PC-9 (cell line): Measurements from ENCODE around the gene CHRNA5. TPM values are rescaled to one million over a fixed set of nuclear protein-coding genes. Genes with fewer than 3 reads are reported as not detected.
"Not testable (repeated sequence)": the region's sequence is repeated elsewhere in the genome, so short reads cannot be mapped to it uniquely, and the experiment has no call there.

Source experiments
- BruUV-seq: library from RNA; stranded (reverse); fragments of 400-500 nt; replicated peaks from 2 replicates; lab custom pipeline; 2021; lab: Mats Ljungman, UMichigan
- CTCF ChIA-PET: fragments of 300-600 bp; sonication (Branson Sonifier 250); formaldehyde crosslinking; loops from one replicate; lab custom pipeline; 2022; ENCODE audit warnings: antibody characterized with exemption; lab: Charles Lee
- POLR2A ChIA-PET: fragments of 300-600 bp; sonication (Branson Sonifier 250); formaldehyde crosslinking; loops from one replicate; lab custom pipeline; 2022; ENCODE audit warnings: antibody characterized with exemption; ENCODE audit not compliant: unreplicated experiment; lab: Charles Lee
- DNase-seq, 2 experiments: peaks; one replicate each; pipeline versions ENCODE4 v3.0.0 to v3.0.0-alpha.2; 2015 to 2022; ENCODE audit warnings: mixed read lengths in 1 of 2
- H2AFZ ChIP-seq: fragments of 200-600 bp; sonication (generic); 2 replicates; pipeline ENCODE4 v1.8.1; 2017; ENCODE audit warnings: antibody characterized with exemption
- H3F3A ChIP-seq: fragments of 200-600 bp; sonication (generic); 2 replicates; pipeline ENCODE4 v1.8.1; 2017; ENCODE audit warnings: antibody characterized with exemption, mild to moderate bottlenecking, low read depth; ENCODE audit not compliant: insufficient read depth
- H3K27ac ChIP-seq: fragments of 200-600 bp; sonication (generic); 2 replicates; pipeline ENCODE4 v1.6.1; 2016; ENCODE audit warnings: mixed run types
- H3K27me3 ChIP-seq: fragments of 200-600 bp; sonication (generic); 2 replicates; pipeline ENCODE4 v1.6.1; 2016; ENCODE audit warnings: low read depth, mixed run types; ENCODE audit not compliant: insufficient read depth
- H3K36me3 ChIP-seq: fragments of 200-600 bp; sonication (generic); 2 replicates; pipeline ENCODE4 v1.6.1; 2016; ENCODE audit warnings: low read depth, mixed run types
- H3K4me1 ChIP-seq: fragments of 200-600 bp; sonication (generic); replicated peaks from 2 replicates; pipeline ENCODE4 v1.6.1; 2016; ENCODE audit warnings: mixed run types; ENCODE audit not compliant: insufficient read depth
- H3K4me2 ChIP-seq: fragments of 200-600 bp; sonication (generic); 2 replicates; pipeline ENCODE4 v1.6.1; 2017; ENCODE audit warnings: mixed run types
- H3K4me3 ChIP-seq: fragments of 200-600 bp; sonication (generic); 2 replicates; pipeline ENCODE4 v1.6.1; 2016; ENCODE audit warnings: mixed run types
- H3K79me2 ChIP-seq: fragments of 200-600 bp; sonication (generic); 2 replicates; pipeline ENCODE4 v1.6.1; 2017; ENCODE audit warnings: low read depth, mixed run types
- H3K9me2 ChIP-seq: fragments of 200-600 bp; sonication (generic); 2 replicates; pipeline ENCODE4 v1.8.1; 2017; ENCODE audit warnings: mild to moderate bottlenecking; ENCODE audit not compliant: insufficient read depth
- H3K9me3 ChIP-seq: fragments of 200-600 bp; sonication (generic); 2 replicates; pipeline ENCODE4 v1.8.1; 2016; ENCODE audit warnings: low read depth; ENCODE audit not compliant: insufficient read depth
- H4K20me1 ChIP-seq: fragments of 200-600 bp; sonication (generic); 2 replicates; pipeline ENCODE4 v1.8.1; 2017; ENCODE audit not compliant: insufficient read depth
- CTCF ChIP-seq: fragments of 200-600 bp; sonication (generic); conservative IDR thresholded peaks from 2 replicates; pipeline ENCODE4 v1.6.1; 2017; ENCODE audit warnings: mixed run types, antibody characterized with exemption, mild to moderate bottlenecking, moderate library complexity
- EZH2 ChIP-seq: fragments of 200-600 bp; sonication (generic); IDR thresholded peaks from 2 replicates; pipeline ENCODE4 v1.8.0; 2017; ENCODE audit warnings: antibody characterized with exemption, low read depth
- intact Hi-C: fragments of 100-400 bp; cut with micrococcal nuclease; formaldehyde crosslinking; loops from one replicate; pipeline ENCODE4 v1.10.0; 2022; ENCODE audit not compliant: unreplicated experiment
- total RNA-seq: library from RNA; stranded (reverse); gene quantifications from 2 replicates; pipeline ENCODE4 v1.2.3, GENCODE V29; 2021

The CHRNA5 gene
- total RNA-seq, 1 experiment from 2014 or later, result 9.5 TPM

- Histone ChIP-seq H2AFZ (no peak overlapping the region), H3K9me3 (no peaks in the 10 kb centered on the region), H3K79me2 (no peaks in the 10 kb centered on the region), H3K36me3 (peaks cover 26% of the 10 kb centered on the region), H3K9me2 (no peaks in the 10 kb centered on the region), H3K4me2 (no peak overlapping the region), H3K4me1 (no peaks in the 10 kb centered on the region), H3K27me3 (no peaks in the 10 kb centered on the region), H4K20me1 (no peaks in the 10 kb centered on the region; the same call in 1 of the 2 replicates), H3K4me3 (no peak overlapping the region), H3F3A (peaks cover 25% of the 10 kb centered on the region; the same call in 1 of the 2 replicates), H3K27ac (no peak overlapping the region)
- ChIA-PET CTCF (no interaction called here), POLR2A (interaction anchor here (0.7 kb wide), 1 partner anchor 9 kb away, joined by 3 read pairs; no protein-coding TSS in a partner anchor)
- BruUV-seq, result no TSS peak
- DNase-seq, result no peak
- TF ChIP-seq CTCF (no peak), EZH2 (no peak)
- intact Hi-C loops, result no loop called here
Observed at GRCh38 chr15:78551902-78552301, 13.4 kb upstream of the CHRNA5 start.

GRCh38 chr15:78552597-78552996 is 12.7 kb upstream of the CHRNA5 start:
- H3K9me3 ChIP-seq, result no peaks in the 10 kb centered on the region
- peaks cover 25% of the 10 kb centered on the region; the same call in 1 of the 2 replicates for H3F3A ChIP-seq
- no peaks in the 10 kb centered on the region for H3K27me3 ChIP-seq
- POLR2A ChIA-PET, result interaction anchor here (0.6 kb wide), 1 partner anchor 12 kb away, joined by 8 read pairs; the partner anchor contains the start of gene PSMA4
- no TSS peak for BruUV-seq
- no peaks in the 10 kb centered on the region for H3K4me1 ChIP-seq
- H3K36me3 ChIP-seq, result peaks cover 19% of the 10 kb centered on the region
- no peak overlapping the region for H2AFZ ChIP-seq
- H3K27ac ChIP-seq, result no peak overlapping the region
- H3K4me2 ChIP-seq, result no peak overlapping the region
- H3K79me2 ChIP-seq, result no peaks in the 10 kb centered on the region
- intact Hi-C loops, result no loop called here
- no peak overlapping the region for H3K4me3 ChIP-seq
- no peak for DNase-seq
- no peak for TF ChIP-seq CTCF
- no peak for TF ChIP-seq EZH2
- H4K20me1 ChIP-seq, result no peaks in the 10 kb centered on the region; the same call in 1 of the 2 replicates
- CTCF ChIA-PET, result interaction anchor here (0.6 kb wide), 1 partner anchor 247 kb away, joined by 5 read pairs; no protein-coding TSS in a partner anchor
- no peaks in the 10 kb centered on the region for H3K9me2 ChIP-seq

- H4K20me1 ChIP-seq, H2AFZ ChIP-seq, H3K4me3 ChIP-seq, H3K9me3 ChIP-seq, H3K79me2 ChIP-seq, CTCF ChIA-PET, intact Hi-C loops, BruUV-seq, DNase-seq, H3K4me2 ChIP-seq, H3K4me1 ChIP-seq, H3K36me3 ChIP-seq, H3K27ac ChIP-seq, H3K9me2 ChIP-seq, H3K27me3 ChIP-seq, H3F3A ChIP-seq: not testable (repeated sequence)
- POLR2A ChIA-PET, result interaction anchor here (0.6 kb wide), 1 partner anchor 56 kb away, joined by 3 read pairs; no protein-coding TSS in a partner anchor
Observed at GRCh38 chr15:78560201-78560600, 5.1 kb upstream of the CHRNA5 start.

GRCh38 chr15:78561490-78561889 is 3.8 kb upstream of the CHRNA5 start:
- peaks cover under 1% of the 10 kb centered on the region; the same call in 1 of the 2 replicates for H3K4me1 ChIP-seq
- H3K4me3 ChIP-seq, result no peak overlapping the region
- H2AFZ ChIP-seq, result no peak overlapping the region
- no TSS peak for BruUV-seq
- intact Hi-C loops, result no loop called here
- H3K79me2 ChIP-seq, result no peaks in the 10 kb centered on the region
- H3K36me3 ChIP-seq, result no peaks in the 10 kb centered on the region
- ChIA-PET CTCF (no interaction called here), POLR2A (no interaction called here)
- TF ChIP-seq EZH2 (no peak), CTCF (no peak)
- H3F3A ChIP-seq, result peaks cover 8% of the 10 kb centered on the region
- peaks cover 2% of the 10 kb centered on the region; the same call in 1 of the 2 replicates for H4K20me1 ChIP-seq
- no peak overlapping the region for H3K4me2 ChIP-seq
- no peaks in the 10 kb centered on the region for H3K9me2 ChIP-seq
- no peak for DNase-seq
- H3K9me3 ChIP-seq, result no peaks in the 10 kb centered on the region
- no peak overlapping the region for H3K27ac ChIP-seq
- H3K27me3 ChIP-seq, result no peaks in the 10 kb centered on the region
